Putamen (tissue), 1 donor: Measurements from ENCODE around the gene FAM222A.
A peak's percentile ranks its signal among the peaks of the same experiment; 100 is the strongest.

Experiments
- DNase-seq: peaks from one replicate; pipeline ENCODE4 v3.0.0-alpha.2; 2016; ENCODE audit warnings: low spot score

Gene FAM222A

DNA sequence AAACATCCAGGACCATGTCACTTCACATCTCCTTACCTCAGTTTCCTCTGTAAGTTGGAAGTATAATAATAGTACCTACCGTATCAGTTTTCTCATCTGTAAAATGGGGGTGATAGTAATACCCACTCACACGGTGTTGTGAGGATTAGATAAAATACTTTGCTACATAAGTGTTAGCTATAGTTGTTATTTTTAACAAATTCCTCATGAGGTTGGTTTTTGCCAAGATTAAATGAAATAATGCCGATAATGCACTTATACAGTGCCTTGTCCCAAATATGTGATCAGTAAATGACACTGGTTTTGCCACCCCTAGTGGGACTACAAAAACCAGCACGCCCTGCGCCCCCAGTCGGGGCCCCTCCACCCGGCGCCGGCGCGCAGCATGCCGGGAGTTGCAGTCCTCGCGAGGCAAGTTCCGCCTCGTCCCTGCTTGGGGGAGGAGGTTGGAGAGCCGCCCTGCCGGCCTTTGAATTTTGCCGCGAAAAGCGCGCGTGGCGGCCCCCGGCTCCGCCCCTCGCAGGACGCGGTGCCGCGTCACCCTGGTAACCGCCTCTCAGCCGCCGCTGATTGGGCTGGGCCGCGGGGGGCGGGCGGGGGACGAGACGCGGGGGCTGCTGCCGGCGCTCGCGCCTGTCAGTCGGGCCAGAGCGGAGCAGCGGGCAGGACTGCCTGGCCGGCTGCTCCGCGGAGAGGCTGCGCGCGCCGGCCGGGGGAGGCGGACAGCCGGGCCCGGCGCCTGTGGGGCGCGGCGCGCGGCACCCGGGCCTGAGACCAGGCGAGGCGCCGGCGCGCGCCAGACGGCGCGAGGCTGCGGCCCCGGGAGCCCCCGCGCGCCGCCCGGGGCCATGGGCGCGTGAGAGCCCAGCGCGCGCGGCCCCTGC is at the start of gene FAM222A:
Gene FAM222A, plus strand, starts transcription at position 639 of the 884 bp plus-strand sequence. CDS start 30,322 bp downstream, outside the sequence.
- DNase-seq, result peak; percentile 99

DNA sequence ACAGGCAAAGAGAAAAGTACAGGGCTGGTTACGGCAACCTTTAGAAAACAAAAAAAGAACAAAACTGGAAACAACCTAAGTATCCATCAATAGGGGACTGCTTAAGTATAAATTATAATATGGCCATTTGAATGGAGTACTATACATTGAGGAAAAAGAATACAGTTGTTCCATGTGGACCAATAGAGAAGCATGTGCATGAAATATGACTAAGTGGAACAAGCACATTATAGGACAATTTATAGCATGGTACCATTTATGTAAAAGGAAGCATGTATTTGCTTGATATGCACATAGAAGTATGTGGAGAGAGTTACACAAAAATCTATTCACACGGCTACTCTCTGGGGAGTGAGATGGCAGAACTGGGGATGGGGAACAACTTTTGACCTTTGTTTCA is 49.2 kb upstream of the FAM222A start:
- no peak for DNase-seq

DNA sequence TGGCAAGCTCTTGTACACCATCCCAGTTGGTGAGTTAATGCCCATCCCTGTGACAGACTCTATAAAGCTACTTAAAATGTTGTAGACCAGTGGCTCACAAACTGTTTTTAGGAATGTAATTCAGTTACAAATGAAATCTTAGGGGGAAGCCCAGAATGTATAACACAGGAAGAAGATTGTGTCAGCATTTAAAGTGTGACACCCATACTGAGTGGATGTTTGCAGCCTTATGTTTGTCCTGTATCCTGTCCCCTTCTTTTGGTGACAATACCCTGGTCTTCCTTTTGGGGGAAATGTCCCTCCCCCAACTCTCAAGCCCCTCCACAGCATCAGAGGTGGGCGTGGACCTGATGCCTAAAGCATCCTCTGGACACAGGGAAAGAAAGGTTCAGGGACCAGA is 47.6 kb upstream of the FAM222A start:
- DNase-seq, result no peak

DNA sequence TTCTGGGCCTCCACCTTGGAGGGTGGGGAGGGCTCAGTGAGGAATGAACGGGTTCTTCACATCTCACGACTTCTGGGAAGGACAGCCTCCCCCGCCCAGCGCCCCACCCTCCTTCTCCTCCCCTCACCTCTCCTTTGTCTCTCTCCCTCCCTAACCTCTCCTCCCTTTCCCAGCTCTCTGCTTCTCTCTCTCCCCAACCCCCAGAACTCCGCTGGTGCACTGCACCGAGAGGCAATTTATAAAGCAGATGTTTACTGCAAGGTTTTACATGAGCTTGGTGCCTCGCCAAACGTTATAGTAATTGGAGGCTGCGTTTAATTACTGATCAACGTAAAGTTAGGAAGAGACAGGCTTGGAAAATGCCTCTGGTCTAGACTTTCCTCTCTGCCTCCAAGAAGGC is 42.9 kb upstream of the FAM222A start:
- DNase-seq, result no peak

DNA sequence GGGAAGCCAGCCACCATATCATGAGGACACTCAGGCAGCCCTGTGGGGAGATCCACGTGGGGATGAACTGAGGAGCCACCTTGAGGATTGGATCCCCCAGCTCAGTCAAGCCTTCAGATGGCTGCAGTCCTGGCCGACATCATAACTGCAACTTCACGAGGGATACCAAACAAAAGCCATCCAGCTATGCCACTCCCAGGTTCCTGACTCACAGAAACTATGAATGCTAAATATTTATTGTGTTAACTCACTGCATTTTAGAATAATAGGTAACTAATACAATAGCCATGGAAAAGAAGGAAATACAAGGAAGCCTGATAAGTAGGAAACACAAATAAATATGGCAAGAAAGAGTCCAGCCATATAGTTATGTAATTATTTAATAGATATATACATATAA is 42.1 kb upstream of the FAM222A start:
- DNase-seq, result no peak

DNA sequence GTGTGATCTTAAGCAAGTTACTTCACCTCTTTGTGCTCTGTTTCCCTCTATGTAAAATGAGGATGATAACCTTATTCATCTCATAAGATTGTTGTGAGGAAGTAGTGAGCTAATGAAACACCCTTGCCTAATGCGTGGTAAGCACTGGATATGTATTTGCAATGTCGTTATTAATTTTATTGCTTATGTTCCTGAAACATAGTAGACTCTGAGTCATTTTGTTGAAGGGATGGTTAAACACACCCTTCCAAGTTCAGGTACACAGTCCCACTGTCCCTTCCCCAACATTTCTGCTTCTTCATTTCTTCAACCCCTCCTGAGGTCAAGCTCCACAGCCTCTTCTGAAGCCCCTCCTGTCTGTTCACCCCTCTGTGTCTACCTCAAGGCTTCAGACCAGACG is 40.2 kb upstream of the FAM222A start:
- no peak for DNase-seq

DNA sequence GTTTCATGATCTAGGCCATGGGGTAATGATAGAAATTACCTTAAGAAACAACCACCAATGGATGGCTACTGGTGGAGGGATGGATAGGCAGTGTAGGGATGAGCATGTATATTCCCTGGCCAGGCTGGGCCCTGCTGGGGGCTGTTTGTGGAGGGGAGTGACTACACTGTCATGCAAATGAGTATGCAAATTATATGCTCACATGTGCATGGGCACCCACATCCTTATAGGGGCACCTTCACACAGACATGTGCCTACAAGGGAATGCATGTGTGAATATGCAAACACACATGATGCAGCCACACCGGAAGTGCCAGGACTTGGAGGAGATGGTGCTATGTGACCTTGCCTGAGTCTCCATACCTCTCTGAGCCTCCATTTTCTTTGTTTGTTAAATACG is 39.7 kb upstream of the FAM222A start:
- no peak for DNase-seq

DNA sequence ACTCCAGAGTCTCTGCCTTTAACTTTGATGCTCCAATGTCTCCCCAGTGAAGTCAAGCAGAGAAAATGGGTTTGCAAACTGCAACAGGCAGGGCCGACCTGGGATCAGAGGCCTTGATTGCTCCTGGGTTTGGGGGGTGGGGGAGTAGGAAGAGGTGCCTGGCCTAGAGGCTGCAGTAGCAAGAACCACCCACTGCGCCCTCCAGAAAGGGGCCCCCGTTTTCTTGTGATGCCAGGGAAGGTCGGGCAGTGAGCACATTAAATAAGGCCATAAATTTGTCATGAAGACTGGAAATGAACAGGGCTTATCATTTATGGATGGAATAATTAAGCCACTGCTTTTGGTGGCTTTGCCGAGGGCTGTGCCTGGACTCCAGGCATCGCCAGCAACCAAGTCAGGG is 38.2 kb upstream of the FAM222A start:
- DNase-seq, result no peak

DNA sequence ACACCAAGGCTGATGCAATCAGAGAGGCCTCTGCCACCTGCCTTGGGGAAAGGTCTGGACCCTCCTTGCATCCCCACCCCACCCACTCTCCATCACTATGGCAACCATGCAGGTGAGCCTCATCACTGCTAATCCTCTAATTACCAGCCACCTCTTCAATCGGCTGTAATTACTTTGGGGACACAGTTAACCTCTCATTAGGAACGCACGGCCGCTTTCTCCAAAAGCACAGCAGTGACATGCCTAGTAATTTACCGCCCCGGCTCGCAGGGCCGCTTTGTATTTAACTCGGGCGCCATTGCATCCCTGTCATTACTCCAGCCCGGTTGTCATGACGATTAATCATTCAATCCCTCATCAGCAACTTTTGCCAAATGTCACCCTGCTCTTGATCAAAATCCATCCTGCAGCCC is 36.3 kb upstream of the FAM222A start:
- no peak for DNase-seq

DNA sequence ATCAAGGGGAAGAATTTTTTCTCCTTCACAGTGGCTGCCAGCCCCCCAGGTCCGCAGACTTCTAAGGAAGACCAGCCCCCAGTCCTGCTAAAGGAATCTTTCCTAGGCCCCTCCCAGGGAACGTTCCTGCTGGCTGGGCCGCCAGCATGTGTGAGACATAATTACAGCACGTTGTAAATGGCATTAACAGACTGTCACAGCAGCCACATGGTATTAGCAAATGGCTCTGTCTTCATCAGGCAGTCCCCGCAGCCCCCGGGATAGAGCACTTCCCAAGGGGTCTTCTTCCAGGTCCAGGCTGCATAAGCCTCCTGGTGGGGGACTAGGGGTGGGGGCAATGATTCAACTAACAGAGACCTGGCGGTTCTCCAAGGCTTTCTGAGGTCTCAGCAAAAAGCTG is 34.9 kb upstream of the FAM222A start:
- DNase-seq, result no peak

DNA sequence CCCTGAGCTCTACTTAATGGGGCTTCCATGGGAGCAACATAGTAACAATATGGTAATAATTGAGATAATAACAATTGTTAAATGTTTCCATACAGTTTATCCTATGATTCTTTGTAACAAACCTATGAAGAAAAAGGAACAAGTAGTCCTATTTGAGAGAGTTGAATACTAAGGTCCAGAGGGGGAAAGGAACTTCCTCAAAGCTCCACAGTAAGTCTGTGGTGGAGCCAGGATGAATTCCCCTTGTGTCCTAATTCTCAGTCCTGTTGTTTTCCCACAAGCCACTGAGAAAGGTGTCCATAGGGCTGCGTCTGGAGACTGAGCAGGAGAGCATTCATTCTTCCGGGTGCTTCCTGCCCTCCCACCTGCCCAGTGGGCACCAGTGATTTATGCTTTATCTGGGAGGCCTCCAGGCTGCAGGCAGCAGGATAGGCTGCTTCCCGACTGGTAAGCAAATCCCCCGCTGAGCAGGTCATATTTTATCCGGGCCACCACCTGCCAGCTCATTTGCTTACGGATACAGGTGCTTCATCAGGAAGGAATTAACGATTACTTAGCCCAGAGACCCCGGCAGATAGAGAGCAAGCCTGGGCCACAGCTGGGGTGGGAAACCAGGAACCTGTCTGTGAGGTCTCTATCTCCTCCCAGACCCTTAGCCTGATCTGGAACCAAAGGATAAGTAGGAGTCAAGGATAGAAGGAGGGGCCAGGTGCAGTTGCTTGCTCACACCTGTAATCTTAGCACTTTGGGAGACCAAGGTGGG is 33.9 kb upstream of the FAM222A start:
- DNase-seq, result no peak

DNA sequence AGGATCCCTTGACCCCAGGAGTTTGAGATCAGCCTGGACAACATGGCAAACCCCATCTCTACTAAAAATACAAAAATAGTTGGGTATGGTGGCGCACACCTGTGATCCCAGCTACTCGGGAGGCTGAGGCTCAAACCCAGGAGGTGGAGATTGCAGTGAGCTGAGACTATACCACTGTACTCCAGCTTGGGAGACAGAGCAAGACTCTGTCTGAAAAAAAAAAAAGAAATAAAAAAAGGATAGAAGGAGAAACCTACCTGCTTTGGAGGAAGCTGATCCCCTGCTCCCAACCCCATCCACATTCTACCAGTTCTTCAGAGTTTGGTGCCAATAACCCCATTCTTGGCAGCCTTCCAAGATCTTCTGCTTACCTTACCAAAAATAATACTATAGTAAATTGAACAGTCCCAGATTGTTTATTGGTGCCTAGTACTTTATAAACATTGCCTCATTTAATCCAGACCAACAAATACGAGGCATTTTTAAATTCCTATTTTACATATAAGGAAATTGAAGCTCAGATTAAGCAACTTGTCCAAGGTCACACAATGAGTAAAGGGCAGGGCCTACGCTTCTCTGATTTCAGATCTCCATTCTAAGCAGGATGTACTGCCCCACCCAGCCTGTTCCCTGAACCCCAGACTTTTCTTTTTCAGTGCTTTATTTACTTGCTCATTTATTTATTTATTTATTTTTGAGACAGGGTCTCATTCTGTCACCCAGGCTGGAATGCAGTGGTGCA is 33.2 kb upstream of the FAM222A start:
- no peak for DNase-seq

DNA sequence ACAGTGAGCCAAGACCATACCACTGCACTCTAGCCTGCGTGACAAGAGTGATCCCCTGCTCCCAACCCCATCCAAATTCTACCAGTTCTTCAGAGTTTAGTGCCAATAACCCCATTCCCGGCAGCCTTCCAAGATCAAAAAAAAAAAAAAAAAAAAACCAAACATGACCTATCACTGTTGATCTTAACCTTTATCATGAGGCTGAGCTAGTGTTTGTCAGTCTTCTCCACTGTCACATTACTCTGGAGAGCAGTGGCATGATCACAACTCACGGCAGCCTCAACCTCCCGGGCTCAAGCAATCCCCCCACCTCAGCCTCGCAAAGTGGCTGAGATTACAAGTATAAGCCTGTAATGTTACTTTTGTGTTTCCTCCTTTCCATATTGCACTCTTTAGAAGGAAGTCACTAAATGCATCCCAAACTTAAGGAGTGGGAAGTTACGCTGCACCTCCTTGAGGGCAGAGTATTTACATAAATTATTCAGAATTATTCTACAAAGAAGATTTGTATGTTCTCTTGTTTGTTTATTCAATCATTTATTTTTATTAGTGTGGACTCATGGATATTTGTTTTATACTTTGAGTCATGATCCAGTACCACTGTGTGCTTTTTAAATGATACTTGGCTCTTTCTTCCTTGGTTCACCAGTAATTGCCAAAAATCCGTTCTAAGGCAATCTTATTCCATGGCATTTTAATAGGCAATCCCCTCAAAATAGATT is 31.5 kb upstream of the FAM222A start:
- DNase-seq, result no peak

DNA sequence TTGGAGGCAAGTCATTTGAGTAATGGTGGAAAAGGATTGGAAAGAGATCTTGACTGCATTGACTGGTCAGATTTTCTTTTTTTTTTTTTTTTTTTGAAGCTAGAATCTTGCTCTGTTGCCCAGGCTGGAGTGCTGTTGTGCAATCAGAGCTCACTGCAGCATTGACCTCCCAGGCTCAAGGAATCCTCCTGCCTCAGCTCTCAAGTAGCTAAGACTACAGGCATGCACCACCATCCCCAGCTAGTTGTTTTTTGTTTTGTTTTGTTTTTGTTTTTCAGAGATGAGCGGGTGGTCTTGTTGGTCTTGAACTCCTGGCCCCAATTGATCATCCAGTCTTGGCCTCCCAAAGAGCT is 30.9 kb upstream of the FAM222A start:
- no peak for DNase-seq

DNA sequence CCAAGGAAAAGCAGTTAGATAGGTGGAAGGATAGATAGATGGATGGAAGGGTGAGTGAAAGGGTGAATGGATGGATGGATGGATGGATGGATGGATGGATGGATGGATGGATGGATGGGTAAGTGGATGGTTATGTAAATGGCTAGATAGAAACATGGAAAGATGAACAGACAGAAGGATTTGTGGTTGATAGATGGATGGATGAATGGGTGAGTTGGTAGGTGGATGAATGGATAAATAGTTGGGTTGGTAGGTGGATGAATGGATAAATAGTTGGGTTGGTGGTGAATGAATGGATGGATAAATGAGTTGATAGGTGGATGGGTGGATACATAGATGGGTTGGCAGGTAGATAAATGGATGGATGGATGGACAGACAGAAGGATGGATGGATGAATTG is 30.3 kb upstream of the FAM222A start:
- no peak for DNase-seq

DNA sequence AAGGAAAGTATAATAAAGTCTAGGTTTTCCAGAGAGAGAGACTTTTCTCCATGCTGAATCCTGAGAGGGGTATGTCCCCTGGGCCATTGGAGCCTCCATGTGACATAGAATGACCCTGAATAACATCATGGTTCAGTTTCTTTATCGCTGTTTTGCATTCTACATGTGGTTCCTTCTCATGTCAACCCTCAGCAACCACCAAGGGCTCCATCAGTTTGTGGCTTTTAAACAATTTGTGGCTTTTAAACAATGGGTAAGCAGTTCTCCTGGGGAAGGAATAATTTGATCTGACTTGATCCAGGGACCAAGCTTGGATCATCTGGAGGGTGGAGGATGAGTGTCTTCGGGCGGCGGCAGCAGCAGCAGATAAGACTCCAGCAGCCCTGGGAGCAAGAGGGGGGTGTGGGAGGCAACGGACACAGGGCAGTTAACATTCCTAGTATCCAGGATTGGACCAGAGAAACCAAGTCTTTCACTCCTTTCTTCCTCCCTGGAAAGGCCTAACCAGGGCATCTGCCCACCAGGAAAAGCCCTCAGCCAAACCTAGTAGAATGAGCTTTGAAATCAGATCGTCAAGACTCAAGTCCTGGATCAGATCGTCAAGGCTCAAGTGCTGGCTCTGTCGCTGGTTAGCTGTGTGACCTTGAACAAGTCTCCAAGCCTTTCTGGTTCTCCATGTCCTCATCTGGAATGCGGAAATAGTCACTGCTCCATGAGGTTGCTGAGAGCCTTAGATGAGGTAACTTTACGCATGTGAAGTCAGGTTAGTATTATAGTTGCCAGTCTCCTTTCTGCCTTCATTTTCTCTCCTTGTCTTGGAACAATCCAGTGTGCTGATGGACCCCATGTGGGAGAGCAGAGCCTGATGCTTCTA is 27.8 kb upstream of the FAM222A start:
- no peak for DNase-seq

DNA sequence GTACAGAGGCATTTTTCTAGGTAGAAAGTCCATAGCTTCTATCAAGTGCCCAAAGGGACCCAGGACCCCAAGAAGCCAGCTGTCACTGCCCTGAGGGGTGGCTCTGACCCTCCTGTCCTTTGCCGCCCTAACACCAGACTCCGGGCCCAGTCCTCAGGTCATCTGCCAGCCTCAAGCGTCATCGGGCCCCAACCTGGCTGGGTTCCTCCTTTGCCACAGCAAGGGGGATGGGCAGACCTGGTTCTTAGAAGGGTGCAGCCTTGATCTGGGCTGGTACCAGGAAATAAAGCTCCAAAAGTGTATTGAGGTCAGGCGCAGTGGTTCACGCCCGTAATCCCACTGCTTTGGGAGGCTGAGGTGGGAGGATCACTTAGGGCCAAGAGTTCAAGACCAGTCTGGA is 27.1 kb upstream of the FAM222A start:
- DNase-seq, result no peak

DNA sequence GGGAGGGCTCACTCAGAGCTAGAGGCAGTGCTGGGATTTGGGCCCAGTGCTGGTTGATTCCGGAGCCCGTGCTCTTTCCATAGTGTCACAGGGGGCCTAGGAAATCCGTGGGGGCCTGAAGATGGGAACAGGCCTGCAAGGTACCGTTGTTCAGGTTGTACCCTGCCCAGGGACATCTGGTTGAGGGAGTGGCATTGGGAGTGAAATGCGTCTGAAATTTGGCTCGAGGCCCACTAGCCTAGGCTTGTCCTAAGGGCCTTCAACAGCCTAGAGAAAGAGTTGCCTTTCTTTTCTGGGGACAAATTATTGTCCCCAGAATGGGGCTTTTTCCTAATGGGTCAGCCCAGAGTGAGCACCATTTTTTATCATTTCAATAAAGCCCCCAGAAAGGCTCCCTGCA is 26.4 kb upstream of the FAM222A start:
- no peak for DNase-seq

DNA sequence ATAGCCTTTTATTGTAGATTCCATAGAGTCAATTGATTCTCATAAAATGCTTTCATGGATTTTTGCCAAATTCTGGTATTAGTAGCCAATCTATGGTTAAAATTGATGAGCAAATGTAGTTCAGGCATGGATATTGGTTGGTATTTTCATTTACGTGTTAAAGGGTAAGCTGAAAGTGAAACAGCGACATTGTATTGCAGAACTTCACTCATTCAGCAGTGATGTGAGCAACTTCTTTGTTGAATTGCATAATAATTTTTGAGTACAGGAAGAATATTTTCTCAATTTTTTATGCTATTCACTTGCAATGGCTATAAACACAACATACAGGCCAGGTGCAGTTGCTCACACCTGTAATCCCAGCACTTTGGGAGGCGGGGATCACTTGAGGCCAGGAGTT is 24.2 kb upstream of the FAM222A start:
- DNase-seq, result no peak

DNA sequence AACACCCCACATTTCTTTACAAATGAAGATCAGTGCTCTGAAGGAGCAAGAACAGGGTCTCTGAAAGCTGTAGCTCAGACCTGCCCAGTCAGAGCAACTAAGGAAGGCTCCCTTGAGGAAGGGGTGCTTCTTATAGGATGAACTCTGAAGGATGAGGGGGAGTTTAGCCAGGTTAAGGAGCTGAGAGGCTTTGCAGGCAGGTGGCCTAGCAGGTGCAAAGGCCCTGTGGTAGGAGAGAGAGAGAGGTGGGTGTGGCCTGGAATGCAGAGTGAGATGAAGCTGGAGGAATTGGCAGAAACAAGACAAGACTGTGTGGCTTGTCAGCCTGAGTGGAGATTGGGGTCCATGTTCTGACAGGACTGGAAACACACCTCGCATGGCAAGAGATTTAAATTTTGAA is 20.5 kb upstream of the FAM222A start:
- DNase-seq, result no peak
